ENCODE results near the gene NME3. TPM values are rescaled to one million over a fixed set of nuclear protein-coding genes. Genes with fewer than 3 reads are reported as not detected.

NME3 gene
- total RNA-seq, 1 experiment from 2014 or later: 103 TPM

GRCh38 chr16:1790261-1790610 lies 18.9 kb upstream of the NME3 start:
- H3K36me3 ChIP-seq (ENCODE audit: control insufficient read depth in 1 of 2, insufficient read depth in 2 of 2, low read length in 2 of 2): no peaks in the 10 kb centered on the region; a peak in 2 of 4 replicates
- no peak overlapping the region for H3K4me3 ChIP-seq (replicated peaks in 1 of 2; ENCODE audit: low read depth in 1 of 2, low read length in 2 of 2)
- RAD21 ChIA-PET (ENCODE audit: low non-redundant PET in 1 of 2, low total read pairs in 2 of 2, uncharacterized antibody in 2 of 2, unreplicated experiment in 2 of 2): no interaction called here
- intact Hi-C loops (cut with micrococcal nuclease): no loop called here
- H4K20me1 ChIP-seq (ENCODE audit: insufficient read depth): no peaks in the 10 kb centered on the region
- TF ChIP-seq SP1 (IDR thresholded peaks at IDR 0.05; ENCODE audit: low read depth) (no peak), CBX3 (IDR thresholded peaks at IDR 0.05; ENCODE audit: low read depth) (no peak), EGR1 (IDR thresholded peaks at IDR 0.05; ENCODE audit: low read depth) (no peak), CTCF (IDR thresholded peaks at IDR 0.05 in 2 of 3, conservative IDR thresholded peaks at IDR 0.05 in 1 of 3; ENCODE audit: borderline replicate concordance in 1 of 3, insufficient read depth in 1 of 3, low read depth in 2 of 3, low read length in 2 of 3) (no peak), TCF7L2 (IDR thresholded peaks at IDR 0.05; ENCODE audit: borderline replicate concordance, extremely low read depth, insufficient read depth, insufficient read length) (no peak)
- no peak for ATAC-seq
- H3K9me3 ChIP-seq (ENCODE audit: control insufficient read depth in 1 of 2, insufficient read depth in 1 of 2, low read depth in 1 of 2, low read length in 2 of 2): no peaks in the 10 kb centered on the region
- no peak for DNase-seq (ENCODE audit: low read depth, low spot score)
- no peak overlapping the region for H3K4me2 ChIP-seq (ENCODE audit: low read length)
- peaks cover 24% of the 10 kb centered on the region for H3K79me2 ChIP-seq (ENCODE audit: insufficient read depth, low read length)
- no peaks in the 10 kb centered on the region for H3K4me1 ChIP-seq (ENCODE audit: control insufficient read depth in 1 of 2, insufficient read depth in 2 of 2, low read length in 2 of 2)
- POLR2A ChIA-PET: no interaction called here
- H3K9me2 ChIP-seq (ENCODE audit: insufficient read depth): no peaks in the 10 kb centered on the region
- CTCF ChIA-PET: no interaction called here
- no peak overlapping the region for H3K27ac ChIP-seq (ENCODE audit: low read depth, low read length)
- no peaks in the 10 kb centered on the region for H3K27me3 ChIP-seq (ENCODE audit: insufficient read depth, low read length)
- no peak overlapping the region for H3K9ac ChIP-seq (ENCODE audit: low read length)
- H2AFZ ChIP-seq (ENCODE audit: low read depth, low read length, poor library complexity, severe bottlenecking): no peak overlapping the region
- no TSS peak for BruUV-seq (replicated peaks)

GRCh38 chr16:1789643-1790045 lies 18.3 kb upstream of the NME3 start:
- intact Hi-C loops (cut with micrococcal nuclease): no loop called here
- no peak overlapping the region for H2AFZ ChIP-seq (ENCODE audit: low read depth, low read length, poor library complexity, severe bottlenecking)
- CTCF ChIA-PET: no interaction called here

More at GRCh38 chr16:1789643-1790045, 18.3 kb upstream of the NME3 start:
- DNase-seq (ENCODE audit: low read depth, low spot score) (no peak), ATAC-seq (no peak)
- ChIA-PET RAD21 (ENCODE audit: low non-redundant PET in 1 of 2, low total read pairs in 2 of 2, uncharacterized antibody in 2 of 2, unreplicated experiment in 2 of 2) (no interaction called here), POLR2A (no interaction called here)
- H3K4me2 ChIP-seq (ENCODE audit: low read length): no peak overlapping the region
- no TSS peak for BruUV-seq (replicated peaks)
- no peaks in the 10 kb centered on the region for H3K4me1 ChIP-seq (ENCODE audit: control insufficient read depth in 1 of 2, insufficient read depth in 2 of 2, low read length in 2 of 2)
- no peaks in the 10 kb centered on the region for H3K9me2 ChIP-seq (ENCODE audit: insufficient read depth)
- peaks cover 30% of the 10 kb centered on the region for H3K79me2 ChIP-seq (ENCODE audit: insufficient read depth, low read length)
- H3K9ac ChIP-seq (ENCODE audit: low read length): no peak overlapping the region
- TF ChIP-seq CTCF (IDR thresholded peaks at IDR 0.05 in 2 of 3, conservative IDR thresholded peaks at IDR 0.05 in 1 of 3; ENCODE audit: borderline replicate concordance in 1 of 3, insufficient read depth in 1 of 3, low read depth in 2 of 3, low read length in 2 of 3): no peak
- no peak for TF ChIP-seq SP1 (IDR thresholded peaks at IDR 0.05; ENCODE audit: low read depth)
- TF ChIP-seq SRF (IDR thresholded peaks at IDR 0.05; ENCODE audit: low read depth): no peak
- no peak for TF ChIP-seq ZFX (IDR thresholded peaks at IDR 0.05)
- no peak for TF ChIP-seq EZH2 (IDR thresholded peaks at IDR 0.05)
- H3K36me3 ChIP-seq (ENCODE audit: control insufficient read depth in 1 of 2, insufficient read depth in 2 of 2, low read length in 2 of 2): no peaks in the 10 kb centered on the region; a peak in 2 of 4 replicates
- H3K27ac ChIP-seq (ENCODE audit: low read depth, low read length): no peak overlapping the region
- no peaks in the 10 kb centered on the region for H4K20me1 ChIP-seq (ENCODE audit: insufficient read depth)
- H3K4me3 ChIP-seq (replicated peaks in 1 of 2; ENCODE audit: low read depth in 1 of 2, low read length in 2 of 2): no peak overlapping the region
- no peaks in the 10 kb centered on the region for H3K9me3 ChIP-seq (ENCODE audit: control insufficient read depth in 1 of 2, insufficient read depth in 1 of 2, low read depth in 1 of 2, low read length in 2 of 2)
- H3K27me3 ChIP-seq (ENCODE audit: insufficient read depth, low read length): no peaks in the 10 kb centered on the region
